ENCODE results near the gene RNF11.

The RNF11 gene

GRCh38 chr1:51266791-51267190 is 30.7 kb downstream of the RNF11 start:
- no peak overlapping the region for H3K4me3 ChIP-seq (ENCODE audit: low read depth, low read length)
- TF ChIP-seq, protein P1, sequence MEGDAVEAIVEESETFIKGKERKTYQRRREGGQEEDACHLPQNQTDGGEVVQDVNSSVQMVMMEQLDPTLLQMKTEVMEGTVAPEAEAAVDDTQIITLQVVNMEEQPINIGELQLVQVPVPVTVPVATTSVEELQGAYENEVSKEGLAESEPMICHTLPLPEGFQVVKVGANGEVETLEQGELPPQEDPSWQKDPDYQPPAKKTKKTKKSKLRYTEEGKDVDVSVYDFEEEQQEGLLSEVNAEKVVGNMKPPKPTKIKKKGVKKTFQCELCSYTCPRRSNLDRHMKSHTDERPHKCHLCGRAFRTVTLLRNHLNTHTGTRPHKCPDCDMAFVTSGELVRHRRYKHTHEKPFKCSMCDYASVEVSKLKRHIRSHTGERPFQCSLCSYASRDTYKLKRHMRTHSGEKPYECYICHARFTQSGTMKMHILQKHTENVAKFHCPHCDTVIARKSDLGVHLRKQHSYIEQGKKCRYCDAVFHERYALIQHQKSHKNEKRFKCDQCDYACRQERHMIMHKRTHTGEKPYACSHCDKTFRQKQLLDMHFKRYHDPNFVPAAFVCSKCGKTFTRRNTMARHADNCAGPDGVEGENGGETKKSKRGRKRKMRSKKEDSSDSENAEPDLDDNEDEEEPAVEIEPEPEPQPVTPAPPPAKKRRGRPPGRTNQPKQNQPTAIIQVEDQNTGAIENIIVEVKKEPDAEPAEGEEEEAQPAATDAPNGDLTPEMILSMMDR (IDR thresholded peaks at IDR 0.05; ENCODE audit: borderline replicate concordance, insufficient read depth, low read depth, low read length) = no peak

DNA sequence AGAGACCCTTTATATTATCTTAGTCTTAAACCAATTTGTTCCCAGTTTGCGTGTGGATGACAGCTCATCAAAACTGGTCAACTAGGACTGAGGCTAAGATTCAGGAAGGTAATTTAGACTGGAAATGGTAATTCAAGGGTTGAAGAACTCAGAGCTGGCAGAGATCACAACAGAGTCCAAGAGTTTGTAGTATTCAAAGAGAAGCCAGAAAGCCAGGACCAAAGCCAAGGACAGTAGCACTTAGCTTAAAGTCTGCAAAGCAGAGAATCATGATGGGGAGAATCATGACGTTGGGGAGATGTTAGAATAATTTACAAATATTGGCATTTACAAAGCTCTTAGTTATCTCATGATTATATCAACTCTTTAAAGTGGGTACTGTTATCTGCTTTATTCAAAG is 32.6 kb downstream of the RNF11 start:
- no peak overlapping the region for H3K4me3 ChIP-seq (ENCODE audit: low read depth, low read length)
- TF ChIP-seq, protein P1 (IDR thresholded peaks at IDR 0.05; ENCODE audit: borderline replicate concordance, insufficient read depth, low read depth, low read length) = no peak

DNA sequence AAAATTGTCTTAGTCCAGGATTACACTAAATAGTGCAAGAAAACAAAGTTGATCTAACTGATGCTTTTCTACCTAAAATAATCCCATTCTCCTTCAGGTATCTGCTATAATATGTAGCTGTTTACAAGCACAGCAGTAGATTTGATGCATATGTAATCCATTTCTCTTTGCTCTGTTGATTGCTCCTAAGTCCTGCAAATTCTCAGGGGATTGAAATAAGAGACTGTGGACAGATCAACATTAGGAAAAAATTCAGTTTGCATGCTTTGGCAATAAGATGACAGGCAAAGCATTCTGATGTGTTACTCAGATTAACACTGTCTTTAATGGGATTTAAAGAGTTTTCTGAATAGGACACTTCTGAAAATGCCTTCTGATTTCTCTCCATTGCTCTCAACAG is 34.7 kb downstream of the RNF11 start:
- TF ChIP-seq, protein P1 (IDR thresholded peaks at IDR 0.05; ENCODE audit: borderline replicate concordance, insufficient read depth, low read depth, low read length) = no peak
- H3K4me3 ChIP-seq (ENCODE audit: low read depth, low read length) = no peak overlapping the region

DNA sequence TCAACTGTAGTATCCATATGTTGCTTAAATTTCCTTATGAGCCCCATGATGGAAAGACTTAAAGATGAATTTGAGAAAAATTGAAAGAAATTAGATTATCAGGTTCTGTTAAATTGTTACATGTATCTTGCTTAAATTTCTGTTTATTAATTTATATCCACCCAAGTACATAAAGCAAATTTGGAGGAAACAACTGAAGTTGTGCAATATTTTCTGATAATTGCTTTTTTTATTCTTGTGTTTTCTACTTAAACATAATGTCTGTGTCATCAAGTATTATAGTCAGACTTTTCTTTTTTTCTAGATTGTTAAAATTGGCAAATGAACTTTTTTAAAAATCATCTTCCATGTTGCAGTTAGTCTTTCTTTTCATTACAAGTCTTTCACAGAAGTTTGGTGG is 36.8 kb downstream of the RNF11 start:
- TF ChIP-seq, protein P1 (IDR thresholded peaks at IDR 0.05; ENCODE audit: borderline replicate concordance, insufficient read depth, low read depth, low read length) = no peak
- H3K4me3 ChIP-seq (ENCODE audit: low read depth, low read length) = no peak overlapping the region

GRCh38 chr1:51274676-51275075 is 38.6 kb downstream of the RNF11 start:
- TF ChIP-seq, protein P1 (IDR thresholded peaks at IDR 0.05; ENCODE audit: borderline replicate concordance, insufficient read depth, low read depth, low read length) = no peak
- H3K4me3 ChIP-seq (ENCODE audit: low read depth, low read length) = no peak overlapping the region

DNA sequence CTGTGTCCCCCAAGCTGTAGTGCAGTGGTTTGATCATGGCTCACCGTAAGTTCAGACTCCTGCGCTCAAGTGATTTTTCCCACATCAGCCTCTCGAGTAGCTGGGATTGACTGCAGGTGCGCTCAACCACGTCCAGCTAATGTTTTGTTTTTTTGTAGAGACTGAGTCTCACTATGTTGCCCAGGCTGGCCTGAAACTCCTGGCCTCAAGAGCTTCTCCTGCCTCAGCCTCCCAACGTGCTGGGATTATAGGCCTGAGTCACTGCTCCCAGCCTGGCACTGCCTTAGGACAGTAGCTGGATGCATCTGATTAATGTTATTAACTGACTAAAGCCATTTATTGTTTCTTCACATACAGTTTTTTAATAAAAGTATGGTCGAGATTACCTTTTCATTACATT is 40.2 kb downstream of the RNF11 start:
- TF ChIP-seq, protein P1 (IDR thresholded peaks at IDR 0.05; ENCODE audit: borderline replicate concordance, insufficient read depth, low read depth, low read length) = no peak
- H3K4me3 ChIP-seq (ENCODE audit: low read depth, low read length) = no peak overlapping the region

DNA sequence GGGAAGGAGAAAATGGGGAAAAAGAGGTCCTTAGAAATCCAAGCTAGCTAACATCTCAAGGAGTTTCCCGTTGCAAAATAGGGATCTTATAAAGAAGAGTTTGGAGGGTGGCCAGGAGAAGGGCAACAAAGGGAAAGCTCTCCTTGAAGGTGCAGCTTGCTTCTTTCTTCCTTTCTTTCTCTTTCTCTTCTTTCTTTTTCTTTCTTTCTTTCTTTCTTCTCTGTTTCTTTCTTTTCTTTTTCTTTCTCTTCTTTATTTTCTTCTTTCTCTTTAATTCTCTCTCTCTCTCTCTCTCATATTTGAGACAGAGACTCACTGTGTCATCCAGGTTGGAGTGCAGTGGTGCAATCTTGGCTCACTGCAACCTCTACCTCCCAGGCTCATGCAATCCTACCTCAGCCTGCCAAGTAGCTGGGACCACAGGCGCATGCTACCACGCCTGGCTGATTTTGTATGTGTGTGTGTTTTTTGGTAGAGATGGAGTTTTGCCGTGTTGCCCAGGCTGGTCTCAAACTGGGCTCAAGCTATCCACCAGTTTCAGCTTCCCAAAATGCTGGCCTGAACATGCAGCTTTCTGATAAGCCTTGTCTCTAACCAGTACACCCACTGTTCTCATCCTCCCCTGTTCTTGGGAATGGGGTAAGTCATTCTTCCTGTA is 44.4 kb downstream of the RNF11 start:
- no peak overlapping the region for H3K4me3 ChIP-seq (ENCODE audit: low read depth, low read length)
- TF ChIP-seq, protein P1 (IDR thresholded peaks at IDR 0.05; ENCODE audit: borderline replicate concordance, insufficient read depth, low read depth, low read length) = no peak
